Measurements from ENCODE around the gene IREB2.

- no peak for TF ChIP-seq CTCF (IDR thresholded peaks at IDR 0.05)
- no peak for TF ChIP-seq POLR2AphosphoS5 (IDR thresholded peaks at IDR 0.05)
- no peak for TF ChIP-seq EP300 (IDR thresholded peaks at IDR 0.05)
Observed at GRCh38 chr15:78453447-78453846, 15.4 kb downstream of the IREB2 start.

Data from esophagus muscularis mucosa (tissue), 4 donors.